GM19043 (cell line): ENCODE measurements around the gene ATG5.
A peak's percentile ranks its signal among the peaks of the same experiment; 100 is the strongest.
"Not testable (repeated sequence)": the region's sequence is repeated elsewhere in the genome, so short reads cannot be mapped to it uniquely, and the experiment has no call there.

Experiments
- ATAC-seq: cut with Tn5 transposase; IDR thresholded peaks from one replicate; pipeline ENCODE4 v1.9.1; 2021; ENCODE audit warnings: low read depth; ENCODE audit not compliant: unreplicated experiment

ATG5 gene

GRCh38 chr6:106315765-106316374 is 9.7 kb downstream of the ATG5 start:
- no peak for ATAC-seq

GRCh38 chr6:106309766-106310373 is 15.7 kb downstream of the ATG5 start:
- no peak for ATAC-seq

GRCh38 chr6:106308985-106309384 is 16.6 kb downstream of the ATG5 start:
- no peak for ATAC-seq

- ATAC-seq = no peak
Observed at GRCh38 chr6:106305740-106306139, 19.8 kb downstream of the ATG5 start.

- ATAC-seq = no peak
Observed at GRCh38 chr6:106300944-106301343, 24.6 kb downstream of the ATG5 start.

GRCh38 chr6:106300020-106300780 is 25.4 kb downstream of the ATG5 start:
- ATAC-seq = no peak

- ATAC-seq = no peak
Observed at GRCh38 chr6:106293116-106293515, 32.4 kb downstream of the ATG5 start.

GRCh38 chr6:106290954-106291353 is 34.6 kb downstream of the ATG5 start:
- no peak for ATAC-seq

- no peak for ATAC-seq
Observed at GRCh38 chr6:106290032-106290431, 35.5 kb downstream of the ATG5 start.

GRCh38 chr6:106287215-106287614 is 38.3 kb downstream of the ATG5 start:
- ATAC-seq = no peak

GRCh38 chr6:106286746-106287145 is 38.8 kb downstream of the ATG5 start:
- no peak for ATAC-seq

- no peak for ATAC-seq
Observed at GRCh38 chr6:106283481-106283880, 42.1 kb downstream of the ATG5 start.

- no peak for ATAC-seq
Observed at GRCh38 chr6:106281661-106282060, 43.9 kb downstream of the ATG5 start.

- no peak for ATAC-seq
Observed at GRCh38 chr6:106281088-106281487, 44.5 kb downstream of the ATG5 start.

- no peak for ATAC-seq
Observed at GRCh38 chr6:106279179-106279578, 46.4 kb downstream of the ATG5 start.

GRCh38 chr6:106275692-106276091 is 49.9 kb downstream of the ATG5 start:
- ATAC-seq = no peak

- ATAC-seq = peak; percentile 57
Observed at GRCh38 chr6:106273087-106273486, 52.5 kb downstream of the ATG5 start.

GRCh38 chr6:106272287-106272686 is 53.3 kb downstream of the ATG5 start:
- no peak for ATAC-seq

GRCh38 chr6:106270414-106270813 is 55.1 kb downstream of the ATG5 start:
- no peak for ATAC-seq

- not testable (repeated sequence) for ATAC-seq
Observed at GRCh38 chr6:106269268-106269919, 56.2 kb downstream of the ATG5 start.

GRCh38 chr6:106268500-106268899 is 57.1 kb downstream of the ATG5 start:
- ATAC-seq = not testable (repeated sequence)
